Measurements from ENCODE around the gene VKORC1.

The VKORC1 gene

DNA sequence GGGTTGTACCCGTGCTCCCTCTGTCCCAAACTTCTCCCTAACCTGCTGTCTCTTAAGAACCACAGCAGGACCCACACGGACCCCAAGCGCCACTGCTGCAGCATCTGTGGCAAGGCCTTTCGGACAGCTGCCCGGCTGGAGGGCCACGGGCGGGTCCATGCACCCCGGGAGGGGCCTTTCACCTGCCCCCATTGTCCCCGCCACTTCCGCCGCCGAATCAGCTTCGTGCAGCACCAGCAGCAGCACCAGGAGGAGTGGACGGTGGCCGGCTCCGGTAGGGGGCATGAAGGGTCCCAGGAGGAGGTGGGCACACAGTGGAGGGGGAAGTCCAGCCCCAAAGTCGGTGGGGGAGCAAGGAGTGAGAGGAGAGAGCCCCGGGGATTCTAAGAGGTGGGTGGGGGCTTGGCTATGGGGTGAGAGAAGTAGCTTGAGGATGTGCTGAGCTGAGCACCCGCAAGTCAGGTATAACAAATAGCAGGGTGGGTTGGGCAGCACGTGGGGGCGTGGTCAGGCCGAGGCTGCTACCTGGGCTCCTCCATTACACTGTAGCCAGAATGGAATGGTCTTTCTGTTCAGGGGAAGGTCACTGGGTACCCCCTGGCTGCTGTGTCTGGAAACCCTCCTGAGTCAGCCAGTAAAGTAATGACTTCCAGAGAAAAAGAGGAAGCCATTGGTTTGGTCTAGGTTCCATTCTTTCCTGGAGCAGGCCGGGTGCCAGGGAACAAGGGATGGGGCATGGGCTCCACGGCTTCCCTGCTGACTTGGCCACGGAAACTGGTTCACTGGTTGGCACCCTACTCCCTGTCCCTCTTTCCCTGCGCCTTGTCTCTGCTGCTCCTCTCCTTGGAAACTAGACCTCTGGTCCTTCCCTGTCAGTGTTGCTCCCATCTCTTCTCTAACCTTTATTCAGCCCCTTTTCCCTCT, 12.9 kb downstream of the VKORC1 start:
- no peak for DNase-seq

DNA sequence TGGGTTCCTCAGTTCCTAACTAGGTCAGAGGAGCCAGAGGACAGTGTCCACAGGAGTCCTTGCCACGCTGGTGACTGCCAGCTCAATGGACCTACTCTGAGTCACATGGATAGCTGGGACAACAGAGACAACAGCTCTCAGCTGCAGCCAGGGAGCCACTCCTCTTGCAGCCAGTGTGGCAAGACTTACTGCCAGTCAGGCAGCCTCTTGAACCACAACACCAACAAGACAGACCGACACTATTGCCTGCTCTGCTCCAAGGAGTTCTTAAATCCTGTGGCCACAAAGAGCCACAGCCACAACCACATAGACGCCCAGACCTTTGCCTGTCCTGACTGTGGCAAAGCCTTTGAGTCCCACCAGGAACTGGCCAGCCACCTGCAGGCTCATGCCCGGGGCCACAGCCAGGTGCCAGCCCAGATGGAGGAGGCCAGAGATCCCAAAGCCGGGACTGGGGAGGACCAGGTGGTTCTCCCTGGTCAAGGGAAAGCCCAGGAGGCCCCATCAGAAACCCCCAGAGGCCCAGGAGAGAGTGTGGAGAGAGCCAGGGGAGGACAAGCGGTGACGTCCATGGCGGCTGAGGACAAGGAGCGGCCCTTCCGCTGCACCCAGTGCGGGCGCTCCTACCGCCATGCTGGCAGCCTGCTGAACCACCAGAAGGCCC, 13.7 kb downstream of the VKORC1 start:
- no peak for DNase-seq

DNA sequence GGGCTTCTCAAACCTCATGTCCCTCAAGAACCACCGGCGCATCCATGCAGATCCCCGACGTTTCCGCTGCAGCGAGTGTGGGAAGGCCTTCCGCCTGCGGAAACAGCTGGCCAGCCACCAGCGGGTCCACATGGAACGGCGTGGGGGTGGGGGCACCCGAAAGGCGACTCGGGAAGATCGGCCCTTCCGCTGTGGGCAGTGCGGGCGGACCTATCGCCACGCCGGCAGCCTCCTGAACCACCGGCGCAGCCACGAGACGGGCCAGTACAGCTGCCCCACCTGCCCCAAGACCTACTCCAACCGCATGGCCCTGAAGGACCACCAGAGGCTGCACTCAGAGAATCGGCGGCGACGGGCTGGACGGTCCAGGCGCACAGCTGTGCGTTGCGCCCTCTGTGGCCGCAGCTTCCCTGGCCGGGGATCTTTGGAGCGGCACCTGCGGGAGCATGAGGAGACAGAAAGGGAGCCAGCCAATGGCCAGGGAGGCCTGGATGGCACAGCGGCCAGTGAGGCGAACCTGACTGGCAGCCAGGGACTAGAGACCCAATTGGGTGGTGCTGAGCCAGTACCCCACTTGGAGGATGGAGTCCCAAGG, 14.5 kb downstream of the VKORC1 start:
- DNase-seq: no peak

DNA sequence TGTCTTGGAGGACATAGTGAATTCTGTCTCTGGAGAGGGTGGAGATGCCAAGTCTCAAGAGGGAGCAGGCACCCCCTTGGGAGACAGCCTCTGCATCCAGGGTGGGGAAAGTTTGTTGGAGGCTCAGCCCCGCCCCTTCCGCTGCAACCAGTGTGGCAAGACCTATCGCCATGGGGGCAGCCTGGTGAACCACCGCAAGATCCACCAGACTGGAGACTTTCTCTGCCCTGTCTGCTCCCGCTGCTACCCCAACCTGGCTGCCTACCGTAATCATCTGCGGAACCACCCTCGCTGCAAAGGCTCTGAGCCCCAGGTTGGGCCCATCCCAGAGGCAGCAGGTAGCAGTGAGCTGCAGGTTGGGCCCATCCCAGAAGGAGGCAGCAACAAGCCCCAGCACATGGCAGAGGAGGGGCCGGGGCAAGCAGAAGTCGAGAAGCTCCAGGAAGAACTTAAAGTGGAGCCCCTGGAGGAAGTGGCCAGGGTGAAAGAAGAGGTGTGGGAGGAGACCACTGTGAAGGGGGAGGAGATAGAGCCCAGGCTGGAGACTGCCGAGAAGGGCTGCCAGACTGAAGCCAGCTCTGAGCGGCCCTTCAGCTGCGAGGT, 15.2 kb downstream of the VKORC1 start:
- DNase-seq: no peak

DNA sequence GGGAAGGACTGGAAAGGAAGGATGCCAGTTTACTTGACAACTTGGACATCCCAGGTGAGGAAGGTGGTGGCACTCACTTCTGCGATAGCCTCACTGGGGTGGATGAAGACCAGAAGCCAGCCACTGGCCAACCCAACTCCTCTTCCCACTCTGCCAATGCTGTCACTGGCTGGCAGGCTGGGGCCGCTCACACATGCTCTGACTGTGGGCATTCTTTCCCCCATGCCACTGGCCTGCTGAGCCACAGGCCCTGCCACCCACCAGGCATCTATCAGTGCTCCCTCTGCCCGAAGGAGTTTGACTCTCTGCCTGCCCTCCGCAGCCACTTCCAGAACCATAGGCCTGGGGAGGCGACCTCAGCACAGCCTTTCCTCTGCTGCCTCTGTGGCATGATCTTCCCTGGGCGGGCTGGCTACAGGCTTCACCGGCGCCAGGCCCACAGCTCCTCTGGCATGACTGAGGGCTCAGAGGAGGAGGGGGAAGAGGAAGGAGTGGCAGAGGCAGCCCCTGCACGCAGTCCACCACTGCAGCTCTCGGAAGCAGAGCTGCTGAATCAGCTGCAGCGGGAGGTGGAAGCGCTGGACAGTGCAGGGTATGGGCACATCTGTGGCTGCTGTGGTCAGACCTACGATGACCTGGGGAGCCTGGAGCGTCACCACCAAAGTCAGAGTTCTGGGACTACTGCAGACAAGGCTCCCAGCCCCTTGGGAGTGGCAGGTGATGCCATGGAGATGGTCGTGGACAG, 15.8 kb downstream of the VKORC1 start:
- no peak for DNase-seq

DNA sequence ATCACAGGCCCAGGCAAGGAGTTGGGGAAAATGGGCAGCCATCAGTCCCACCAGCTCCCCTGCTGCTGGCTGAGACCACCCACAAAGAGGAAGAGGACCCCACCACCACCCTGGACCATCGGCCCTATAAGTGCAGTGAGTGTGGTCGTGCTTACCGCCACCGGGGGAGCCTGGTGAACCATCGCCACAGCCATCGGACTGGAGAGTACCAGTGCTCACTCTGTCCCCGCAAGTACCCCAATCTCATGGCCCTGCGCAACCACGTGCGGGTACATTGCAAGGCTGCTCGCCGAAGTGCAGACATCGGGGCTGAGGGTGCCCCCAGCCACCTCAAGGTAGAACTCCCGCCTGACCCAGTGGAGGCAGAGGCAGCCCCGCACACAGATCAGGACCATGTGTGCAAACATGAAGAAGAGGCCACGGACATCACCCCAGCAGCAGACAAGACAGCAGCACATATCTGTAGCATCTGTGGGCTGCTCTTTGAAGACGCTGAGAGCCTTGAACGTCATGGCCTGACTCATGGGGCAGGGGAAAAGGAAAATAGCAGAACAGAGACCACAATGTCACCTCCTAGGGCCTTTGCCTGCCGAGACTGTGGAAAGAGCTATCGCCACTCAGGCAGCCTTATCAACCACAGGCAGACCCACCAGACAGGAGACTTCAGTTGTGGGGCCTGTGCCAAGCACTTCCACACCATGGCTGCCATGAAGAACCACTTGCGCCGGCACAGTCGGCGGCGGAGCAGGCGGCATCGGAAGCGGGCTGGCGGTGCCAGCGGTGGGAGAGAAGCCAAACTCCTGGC, 16.8 kb downstream of the VKORC1 start:
- DNase-seq: no peak

DNA sequence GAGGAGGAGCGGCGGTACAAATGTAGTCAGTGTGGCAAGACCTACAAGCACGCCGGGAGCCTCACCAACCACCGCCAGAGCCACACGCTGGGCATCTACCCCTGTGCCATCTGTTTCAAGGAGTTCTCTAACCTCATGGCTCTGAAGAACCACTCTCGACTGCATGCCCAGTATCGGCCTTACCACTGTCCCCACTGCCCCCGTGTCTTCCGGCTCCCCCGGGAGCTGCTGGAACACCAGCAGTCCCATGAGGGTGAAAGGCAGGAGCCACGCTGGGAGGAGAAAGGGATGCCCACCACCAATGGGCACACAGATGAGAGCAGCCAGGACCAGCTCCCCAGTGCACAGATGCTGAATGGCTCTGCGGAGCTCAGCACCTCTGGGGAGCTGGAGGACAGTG, 17.6 kb downstream of the VKORC1 start:
- DNase-seq: no peak

DNA sequence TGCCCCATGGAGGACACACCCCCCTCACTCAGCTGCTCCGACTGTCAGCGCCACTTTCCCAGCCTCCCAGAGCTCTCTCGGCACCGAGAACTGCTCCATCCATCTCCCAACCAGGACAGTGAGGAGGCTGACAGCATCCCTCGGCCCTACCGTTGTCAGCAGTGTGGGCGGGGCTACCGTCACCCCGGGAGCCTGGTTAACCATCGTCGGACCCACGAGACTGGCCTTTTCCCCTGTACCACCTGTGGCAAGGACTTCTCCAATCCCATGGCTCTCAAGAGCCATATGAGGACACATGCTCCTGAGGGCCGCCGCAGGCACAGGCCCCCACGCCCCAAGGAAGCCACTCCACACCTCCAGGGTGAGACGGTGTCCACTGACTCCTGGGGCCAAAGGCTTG, 18.3 kb downstream of the VKORC1 start:
- no peak for DNase-seq

DNA sequence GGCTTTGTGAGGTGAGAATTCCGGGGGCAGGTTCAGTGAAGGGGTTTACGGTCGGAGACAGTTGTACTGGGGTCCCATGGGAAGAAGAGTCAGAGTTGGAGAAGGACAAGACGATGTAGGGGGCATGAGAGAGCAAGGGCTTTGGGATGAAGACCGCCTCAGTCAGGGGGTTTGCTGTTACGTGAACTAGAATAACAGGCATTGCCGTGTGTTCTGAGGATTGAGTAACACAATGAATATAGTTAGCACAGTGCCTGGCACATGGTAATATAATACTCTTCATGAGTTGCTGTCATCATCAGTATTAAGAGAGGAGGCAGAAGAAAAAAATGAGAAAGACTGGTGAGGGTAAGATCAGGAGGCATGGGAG, 19.8 kb downstream of the VKORC1 start:
- DNase-seq: no peak

DNA sequence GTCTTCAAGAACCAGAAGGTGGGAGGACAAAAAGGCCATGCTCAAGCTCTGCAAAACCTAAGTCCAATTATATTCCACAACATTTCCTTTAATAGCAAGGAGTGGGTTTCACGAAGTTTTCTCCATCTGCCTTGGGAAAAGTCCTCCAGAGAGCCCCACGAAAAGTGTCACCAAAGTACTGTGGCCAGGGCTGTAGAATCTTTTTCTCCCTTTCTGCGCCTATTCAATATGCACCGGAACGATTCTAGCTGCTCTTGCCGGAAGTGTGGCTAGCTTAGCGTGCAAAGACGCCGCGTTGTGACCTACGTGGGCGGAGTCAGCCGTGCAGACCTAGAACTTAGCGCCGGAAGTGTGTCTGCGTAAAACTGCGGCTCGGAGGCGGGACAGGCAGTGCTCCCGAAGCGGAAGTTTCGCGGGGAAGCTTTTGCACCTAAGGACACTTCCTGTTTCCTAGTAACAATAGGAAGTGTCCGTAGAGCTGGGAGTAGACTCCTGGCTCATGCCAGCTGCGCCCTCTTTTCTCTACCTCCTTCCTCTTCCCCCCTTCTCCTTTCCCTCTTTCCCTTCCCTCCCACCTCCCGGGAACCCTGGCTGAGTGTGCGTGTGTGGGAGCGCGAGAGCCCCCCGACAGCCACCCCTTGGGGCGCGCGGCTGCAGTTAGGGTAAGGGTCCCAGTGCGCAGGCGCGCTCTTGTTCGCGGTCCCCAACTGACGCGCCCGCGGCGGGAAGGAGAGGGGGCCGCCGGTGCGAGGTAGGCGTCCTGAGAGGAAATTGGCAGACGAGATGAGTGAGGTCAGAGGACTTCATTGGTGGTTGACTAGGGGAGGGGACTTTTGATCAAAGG, 20.4 kb downstream of the VKORC1 start, which contains the start of the genes ZNF646 and ZNF668:
ZNF646 (plus strand) TSS at position 453 of the 844 bp plus-strand sequence. CDS start 1,903 bp downstream, outside the sequence.
ZNF668 (minus strand) TSS at position 271 of the 844 bp plus-strand sequence. CDS start 9,781 bp downstream, outside the sequence.
- DNase-seq: peak; percentile 100

DNA sequence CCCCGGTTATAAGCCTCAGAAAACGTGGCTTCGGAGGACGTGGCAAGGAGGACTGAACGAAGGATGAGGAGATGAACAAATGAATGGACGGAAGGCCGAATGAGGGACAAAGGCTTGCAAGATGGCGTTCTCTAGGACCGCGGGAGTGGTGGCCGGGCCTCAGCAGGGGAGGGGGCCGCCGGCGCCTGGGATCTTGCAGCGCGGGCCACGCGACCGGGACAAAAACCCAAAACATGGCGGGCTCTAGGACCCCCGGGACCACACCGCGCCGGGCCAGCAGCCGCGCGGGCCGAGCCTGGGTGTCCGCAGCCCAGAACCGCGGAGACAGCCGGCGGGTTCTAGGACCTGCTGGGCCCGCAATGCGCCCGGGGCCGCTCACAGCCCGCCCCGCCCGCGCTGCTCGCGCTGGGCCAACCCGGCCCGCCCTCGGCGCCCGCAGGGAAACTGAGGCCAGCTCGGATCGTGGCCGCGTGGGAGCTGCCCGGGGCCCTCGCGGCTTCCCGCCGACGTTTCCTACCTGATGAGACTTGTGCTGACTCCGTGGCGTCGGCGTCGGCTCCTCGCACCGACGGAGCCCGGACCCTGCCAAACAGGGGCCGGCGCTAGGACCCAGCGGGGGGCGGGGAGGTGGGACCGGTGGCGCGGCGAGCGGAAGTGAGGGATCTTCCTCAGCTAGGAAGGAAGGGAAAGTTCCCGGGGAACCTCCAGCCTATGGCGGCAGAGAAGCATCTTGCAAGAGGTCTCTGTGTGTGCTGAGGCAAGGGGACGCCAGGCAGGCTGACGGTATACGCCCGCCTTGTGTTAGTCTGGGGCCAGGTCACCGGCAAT, 21.2 kb downstream of the VKORC1 start:
- DNase-seq: peak; percentile 84

DNA sequence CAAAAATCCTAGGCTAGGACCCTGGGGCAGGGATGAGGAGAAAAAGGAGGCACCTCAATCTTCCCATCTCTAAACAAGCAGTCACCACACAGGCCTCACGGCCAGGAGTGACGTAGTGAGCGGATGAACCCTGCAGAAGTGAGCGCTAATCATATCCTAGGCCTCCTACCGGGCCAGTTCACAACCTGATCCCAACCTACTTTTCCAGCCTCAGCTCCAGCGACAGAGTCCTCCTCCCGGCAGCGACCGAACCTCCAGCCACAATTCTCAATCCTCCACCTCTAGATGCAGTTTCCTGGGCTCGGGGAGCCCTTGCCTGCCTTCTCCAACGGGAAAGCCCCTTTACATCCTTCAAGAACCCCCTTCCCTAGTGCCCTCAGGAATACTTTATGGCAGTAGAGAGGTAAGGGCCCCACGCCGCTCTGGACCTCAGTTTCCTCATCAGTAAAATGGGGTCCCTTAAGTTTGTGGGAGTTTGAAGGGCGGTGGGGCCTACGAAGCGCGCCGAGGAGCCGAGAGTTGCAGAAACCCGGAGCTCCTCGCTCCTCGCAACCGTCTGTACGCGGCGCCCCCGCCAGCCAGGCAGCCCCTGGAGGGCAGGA, 22.0 kb downstream of the VKORC1 start:
- peak; percentile 44 for DNase-seq

DNA sequence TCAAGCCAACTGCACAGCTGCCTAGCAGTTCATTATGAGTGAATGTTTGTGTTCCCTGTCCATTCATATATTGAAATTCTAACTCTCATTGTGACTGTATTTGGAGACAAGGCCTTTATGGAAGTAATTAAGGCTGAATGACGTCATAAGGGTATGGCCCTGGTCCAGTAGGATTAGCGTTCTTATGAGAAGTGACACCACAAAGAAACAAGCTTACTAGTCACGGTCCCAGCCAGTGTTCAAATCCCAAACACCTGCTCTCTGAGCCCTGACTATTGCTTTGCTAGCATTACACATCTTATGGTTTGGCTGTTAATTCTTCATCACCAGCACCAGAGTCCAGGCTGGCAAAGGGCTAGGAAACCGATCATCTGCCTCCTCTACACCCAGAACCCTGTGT, 22.7 kb downstream of the VKORC1 start:
- DNase-seq: peak; percentile 83

DNA sequence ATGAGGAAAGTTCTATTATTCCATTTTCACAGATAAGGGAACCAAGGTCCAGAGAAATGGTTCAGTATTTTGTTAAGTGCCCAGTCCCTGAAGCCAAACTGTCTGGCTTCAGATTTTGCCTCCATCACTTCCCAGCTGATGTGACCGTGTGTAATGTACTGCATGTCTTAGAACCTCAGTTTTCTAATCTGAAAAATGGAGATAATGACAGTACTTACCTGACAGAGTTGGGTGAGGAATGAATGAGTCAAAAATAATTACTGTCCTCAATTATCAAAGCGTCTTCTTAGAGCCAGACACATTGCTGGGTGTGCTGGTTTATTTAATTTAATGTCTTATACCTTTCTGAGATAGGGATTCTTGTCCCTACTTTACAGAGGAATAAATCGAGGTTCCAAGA, 27.3 kb downstream of the VKORC1 start:
- DNase-seq: no peak

DNA sequence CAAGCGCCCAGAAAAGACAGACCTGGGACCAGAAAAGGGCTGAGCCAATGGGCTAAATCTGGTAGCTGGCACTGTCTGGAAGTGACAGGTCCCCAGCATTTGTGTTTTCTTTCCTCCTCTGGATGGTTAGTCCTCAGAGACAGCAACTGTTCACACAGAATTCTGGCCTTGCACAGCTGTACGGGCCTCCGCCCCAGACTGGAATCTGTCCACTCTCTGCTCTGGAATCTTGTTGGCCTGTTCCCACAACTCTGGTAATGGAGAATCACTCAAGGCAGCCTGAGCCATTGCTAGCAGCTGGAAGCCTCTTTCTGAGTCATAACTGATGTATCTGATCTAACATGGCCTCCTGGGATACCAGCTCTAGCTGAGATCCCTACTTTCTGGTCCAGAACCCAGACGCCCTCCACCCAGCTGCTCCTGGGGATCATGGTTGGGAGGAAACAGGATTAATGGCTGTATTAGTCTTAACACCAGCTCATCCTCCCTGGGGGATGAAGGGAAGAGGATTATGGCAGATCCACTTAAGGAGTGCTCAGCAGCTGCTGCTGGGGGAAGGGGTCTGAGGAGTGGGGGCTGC, 29.6 kb downstream of the VKORC1 start:
- DNase-seq: peak; percentile 97

DNA sequence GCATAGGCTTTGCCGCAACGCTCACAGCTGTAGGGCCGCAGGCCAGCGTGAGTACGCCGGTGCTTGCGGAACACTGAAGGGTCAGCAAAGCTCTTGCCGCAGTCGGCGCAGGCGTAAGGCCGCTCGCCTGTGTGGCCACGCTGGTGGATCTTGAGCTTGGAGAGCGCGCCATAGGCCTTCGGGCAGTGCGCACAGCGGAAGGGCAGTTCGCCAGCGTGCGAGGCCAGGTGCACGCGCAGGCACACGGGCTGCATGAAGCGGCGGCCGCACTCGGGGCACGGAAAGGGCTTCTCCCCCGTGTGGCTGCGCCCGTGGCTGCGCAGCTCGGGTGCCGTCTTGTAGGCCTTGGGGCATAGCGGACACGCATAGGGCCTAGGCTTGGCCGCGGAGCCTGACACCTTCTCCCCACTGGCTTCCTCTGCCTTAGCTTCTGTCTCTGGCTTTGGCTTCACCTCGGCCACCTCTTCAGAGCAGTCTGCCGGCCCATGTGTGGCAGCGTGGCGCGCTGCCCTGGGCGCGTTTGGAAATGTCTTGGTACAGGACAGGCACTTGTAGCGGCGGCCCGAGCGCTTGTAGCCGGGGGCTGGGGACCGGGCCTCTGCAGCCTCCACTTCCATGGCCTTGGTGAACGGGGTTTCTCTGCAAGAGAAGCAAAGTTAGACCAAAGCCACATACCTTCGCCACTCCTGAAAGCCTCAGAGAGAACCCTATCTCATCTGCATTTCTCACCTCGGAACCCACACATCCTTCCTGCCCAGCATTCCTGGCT, 30.6 kb downstream of the VKORC1 start:
- no peak for DNase-seq

DNA sequence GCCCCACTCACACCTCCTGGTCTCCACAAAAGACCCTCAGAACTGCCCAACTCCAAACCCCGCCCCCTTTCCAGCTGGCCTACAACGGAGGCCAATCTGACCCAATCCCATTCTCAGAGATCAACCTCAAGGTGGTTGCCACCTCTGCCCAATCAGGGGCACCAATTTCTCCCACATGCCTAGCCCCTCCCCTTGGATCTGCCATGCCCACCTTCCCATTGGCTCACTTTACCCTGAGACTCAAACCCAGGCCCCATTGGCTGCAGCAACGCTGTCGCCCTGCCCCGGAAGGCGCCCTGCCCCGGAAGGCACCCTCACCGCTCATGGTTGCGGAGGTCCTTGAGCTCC, 31.1 kb downstream of the VKORC1 start:
- no peak for DNase-seq

DNA sequence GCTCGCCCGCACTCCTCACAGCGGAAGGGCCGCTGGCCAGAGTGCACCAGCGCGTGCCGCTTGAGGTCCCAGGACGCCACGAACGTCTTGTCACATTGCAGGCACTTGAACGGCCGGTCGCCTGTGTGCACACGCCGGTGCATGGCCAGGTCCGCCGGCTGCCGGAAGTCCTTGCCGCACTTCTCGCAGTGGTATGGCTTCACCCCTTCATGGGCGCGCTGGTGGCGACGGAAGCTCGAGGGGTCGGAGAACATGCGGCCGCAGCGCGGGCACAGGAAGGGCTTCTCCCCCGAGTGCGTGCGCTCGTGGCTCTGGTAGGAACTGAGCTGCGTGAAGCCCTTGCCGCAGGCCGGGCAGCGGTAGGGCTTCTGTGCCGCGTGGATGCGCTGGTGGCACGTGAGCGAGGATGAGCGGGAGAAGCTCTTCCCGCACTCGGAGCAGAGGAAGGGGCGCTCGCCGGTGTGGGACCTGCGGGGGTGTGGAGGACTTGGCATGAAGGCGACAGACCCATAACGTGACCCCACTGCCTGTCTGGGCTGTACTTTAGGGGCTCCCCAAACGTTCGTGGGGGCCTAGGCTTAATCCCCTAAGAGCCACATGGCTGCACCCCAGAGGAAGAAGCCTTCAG, 32.7 kb downstream of the VKORC1 start:
- no peak for DNase-seq
